Heart right ventricle (tissue), 16 donors: ENCODE data around the gene SAMD11. TPM values are rescaled to one million over a fixed set of nuclear protein-coding genes. Genes with fewer than 3 reads are reported as not detected.
"Not testable (repeated sequence)": the region's sequence is repeated elsewhere in the genome, so short reads cannot be mapped to it uniquely, and the experiment has no call there.

ENCODE experiments used
- ATAC-seq, 8 donors: fragments of 200-7000 bp; cut with Tn5 transposase; one replicate each; pipeline ENCODE4 v1.9.1; 2020; ENCODE audit warnings: mild to moderate bottlenecking in 8 of 8, moderate library complexity in 8 of 8, moderate number of reproducible peaks in 1 of 8
- DNase-seq, 2 donors: peaks; one replicate each; pipeline ENCODE4 v3.0.0-alpha.2; 2020
- H3K27ac ChIP-seq, 10 donors: fragments of 200-600 bp; sonication (generic) in 2 of 10; one replicate each; pipeline versions ENCODE4 v1.5.0 to v1.8.0; 2020 to 2022; ENCODE audit warnings: mild to moderate bottlenecking in 3 of 10
- H3K27me3 ChIP-seq, 7 donors: fragments of 200-600 bp; one replicate each; pipeline ENCODE4 v1.8.0; 2021 to 2022; ENCODE audit warnings: mild to moderate bottlenecking in 2 of 7
- H3K36me3 ChIP-seq, 9 donors: fragments of 200-600 bp; sonication (generic) in 1 of 9; one replicate each; pipeline versions ENCODE4 v1.5.0 to v1.8.0; 2020 to 2022; ENCODE audit warnings: mild to moderate bottlenecking in 2 of 9
- H3K4me1 ChIP-seq, 9 donors: fragments of 200-600 bp; sonication (generic) in 1 of 9; one replicate each; pipeline versions ENCODE4 v1.5.0 to v1.8.0; 2020 to 2022; ENCODE audit warnings: mild to moderate bottlenecking in 4 of 9
- H3K4me3 ChIP-seq, 10 donors: fragments of 200-600 bp; sonication (generic) in 2 of 10; one replicate each; pipeline versions ENCODE4 v1.5.0 to v1.8.0; 2020 to 2022; ENCODE audit warnings: mild to moderate bottlenecking in 7 of 10, moderate library complexity in 2 of 10
- H3K9me3 ChIP-seq, 11 donors: fragments of 200-600 bp in 10 of 11; sonication (generic) in 2 of 11; one replicate each; pipeline versions ENCODE4 v1.5.0 to v1.8.0; 2013 to 2022; ENCODE audit warnings: mild to moderate bottlenecking in 2 of 11, control low read depth in 1 of 11, moderate library complexity in 1 of 11
- CTCF ChIP-seq, 9 donors: fragments of 200-600 bp; sonication (generic) in 2 of 9; IDR thresholded peaks; one replicate each; pipeline versions ENCODE4 v1.5.0 to v1.8.0; 2021 to 2022; ENCODE audit warnings: antibody characterized with exemption in 9 of 9, mild to moderate bottlenecking in 5 of 9, moderate library complexity in 1 of 9
- WGBS, 2 donors: extraction: QIAGEN DNeasy Blood & Tissue Kit; methylation state at CpG; one replicate each; pipeline ENCODE4 v1.1.7; 2013; ENCODE audit warnings: inconsistent platforms in 1 of 2; 5-methylcytosine and 5-hydroxymethylcytosine counted together
- intact Hi-C, 10 donors: fragments of 100-400 bp; cut with DNase I; formaldehyde crosslinking; loops; one replicate each; pipeline versions ENCODE4 v1.11.1 to v1.14.2; 2022
- polyA plus RNA-seq, 2 donors: library from polyadenylated mRNA; stranded (reverse); fragments of 200-250 nt; gene quantifications; one replicate each; pipeline ENCODE4 v1.2.3, GENCODE V29; 2013
- total RNA-seq, 10 donors: library from RNA; stranded (reverse); fragmentation: NEBNext Ultra II Directional in 3 of 10; extraction: Animal tissue kit (Norgen Biotek cat#: 25700) in 3 of 10; gene quantifications; one replicate each; pipeline versions ENCODE4 v1.2.1 to v1.2.4, GENCODE V29; 2021 to 2023
- donor health status: Arrhythmogenic right ventricular cardiomyopathy.
- donor health status: ischemic (EF 13 %, LVEDD 7.1; RV severe dilation, severe dysfunction).
- donor health status: healthy with polysubstance abuse.
- donor health status: DM: no; HTN: yes; CAD: no.
- donor health status: DM: no; HTN: no; CAD: no.
- donor health status: ischemic (EF 25% LVEDD 6.9; RV normal size, moderate dysfunction).
- donor health status: ischemic (EF 25% LVEDD 5.7; RV mildly dilated, moderate dysfunction).
- donor health status: healthy.
- donor health status: DM: yes; HTN: yes; CAD: no.
- donor health status: Ischemic cardiomyopathy.
- donor health status: ischemic (EF 35%, LVEDD 5.7; RV mildly dilated, moderate dysfunction).
- donor health status: nonischemic (EF 11% LVEDD 7.7; RV severe dilation, severe dysfunction).
- donor health status: DM: yes; HTN: yes; CAD: no.
- donor health status: PGD.
- donor health status: ischemic (EF 29% LVEDD 5.4; RV normal size, mild dysfunction).
- donor health status: nonischemic (EF 23%, LVEDD 6.1; RV moderate dilation, normal function).

SAMD11 gene
- total and polyA plus RNA-seq, 12 donors: 0.87 to 2.4 (median 1.3) TPM

- TF ChIP-seq CTCF (IDR thresholded peaks at IDR 0.05): no peak
- intact Hi-C loops: no loop called here
- H3K9me3 ChIP-seq: no peaks in the 10 kb centered on the region
- peaks cover 11 to 49% (median 43%) of the 10 kb centered on the region in 7 donors for H3K27me3 ChIP-seq
- peaks cover 0 to 45% (median 31%) of the 10 kb centered on the region in 9 donors for H3K36me3 ChIP-seq
- 74 to 78% methylated on average over 27 of the region's 27 CpGs for WGBS, 2 donors
- H3K27ac ChIP-seq: peak overlapping the region in 9 of 10 donors; percentile 35 to 87 (median 74)
- peak in 1 of 8 donors; percentile 6 for ATAC-seq
- H3K4me1 ChIP-seq: peaks cover 3 to 55% (median 33%) of the 10 kb centered on the region in 9 donors
- no peak for DNase-seq
- peak overlapping the region in 2 of 10 donors; percentile 7 to 26 for H3K4me3 ChIP-seq
Measured at GRCh38 chr1:943545-944340, 20.0 kb downstream of the SAMD11 start.

- DNase-seq: peak in 1 of 2 donors; percentile 53
- peak in 7 of 8 donors; percentile 14 to 65 (median 38) for ATAC-seq
- WGBS, 2 donors: 60 to 67% methylated on average over 28 of the region's 28 CpGs
- no peak for TF ChIP-seq CTCF (IDR thresholded peaks at IDR 0.05)
- intact Hi-C loops: no loop called here
- peaks cover 0 to 54% (median 37%) of the 10 kb centered on the region in 9 donors for H3K36me3 ChIP-seq
- peaks cover 11 to 40% (median 36%) of the 10 kb centered on the region in 7 donors for H3K27me3 ChIP-seq
- peak overlapping the region in 7 of 10 donors; percentile 40 to 87 (median 74) for H3K27ac ChIP-seq
- no peaks in the 10 kb centered on the region for H3K9me3 ChIP-seq
- no peak overlapping the region for H3K4me3 ChIP-seq
- H3K4me1 ChIP-seq: peaks cover 3 to 49% (median 33%) of the 10 kb centered on the region in 9 donors
Measured at GRCh38 chr1:944341-945325, 20.9 kb downstream of the SAMD11 start.

- Histone ChIP-seq H3K36me3 (peaks cover 0 to 67% (median 45%) of the 10 kb centered on the region in 9 donors), H3K27ac (peak overlapping the region in 2 of 10 donors; percentile 77 to 87), H3K4me1 (peaks cover 3 to 38% (median 23%) of the 10 kb centered on the region in 9 donors), H3K4me3 (no peak overlapping the region), H3K9me3 (no peaks in the 10 kb centered on the region), H3K27me3 (peaks cover 11 to 29% (median 26%) of the 10 kb centered on the region in 7 donors)
- DNase-seq (no peak), ATAC-seq (no peak)
- no peak for TF ChIP-seq CTCF (IDR thresholded peaks at IDR 0.05)
- intact Hi-C loops: no loop called here
- WGBS, 2 donors: 90 to 91% methylated on average over 29 of the region's 29 CpGs
Measured at GRCh38 chr1:945688-946556, 22.2 kb downstream of the SAMD11 start.

GRCh38 chr1:946811-947210, 23.1 kb downstream of the SAMD11 start:
- DNase-seq, intact Hi-C loops, H3K27ac ChIP-seq, H3K4me3 ChIP-seq, H3K9me3 ChIP-seq, ATAC-seq: not testable (repeated sequence)
- WGBS, 2 donors: 94 to 95% methylated on average over 13 of the region's 13 CpGs
- Histone ChIP-seq H3K4me1 (peaks cover 3 to 29% (median 17%) of the 10 kb centered on the region in 9 donors), H3K36me3 (peaks cover 0 to 76% (median 49%) of the 10 kb centered on the region in 9 donors), H3K27me3 (peaks cover 10 to 20% (median 17%) of the 10 kb centered on the region in 7 donors)
